ENCODE measurements around the gene TMEM132E. TPM values are rescaled to one million over a fixed set of nuclear protein-coding genes. Genes with fewer than 3 reads are reported as not detected.

Gene TMEM132E
- polyA plus RNA-seq, 2 of the 4 experiments (the other 2 are of a cell fraction), result not detected

- Histone ChIP-seq H3K4me1 (no peaks in the 10 kb centered on the region), H3K4me2 (no peak overlapping the region), H3K9me3 (no peaks in the 10 kb centered on the region), H3K27ac (no peak overlapping the region), H3K4me3 (no peak overlapping the region)
- POLR2A ChIA-PET, result no interaction called here
- CTCF ChIA-PET, result interaction anchor here (1.5 to 7.2 kb wide), 2 partner anchors 9 to 14 kb away, joined by 3 to 49 read pairs; no protein-coding TSS in a partner anchor
- FAIRE-seq (no peak), DNase-seq (ENCODE audit: low read depth in 1 of 2, low spot score in 1 of 2) (no peak), ATAC-seq (no peak)
- TF ChIP-seq EHMT2 (IDR thresholded peaks at IDR 0.05; ENCODE audit: low read depth), result no peak
- no peak for TF ChIP-seq JUNB (IDR thresholded peaks at IDR 0.05)
- no peak for TF ChIP-seq MAX (IDR thresholded peaks at IDR 0.05)
- no peak for TF ChIP-seq CEBPB (IDR thresholded peaks at IDR 0.05)
- no peak for TF ChIP-seq JUN (IDR thresholded peaks at IDR 0.05)
- TF ChIP-seq RNF2 (IDR thresholded peaks at IDR 0.05; ENCODE audit: borderline replicate concordance, low read depth), result no peak
- TF ChIP-seq HOXB13 (CRISPR knock-in tag; IDR thresholded peaks at IDR 0.05; ENCODE audit: low read depth), result no peak
- no peak for TF ChIP-seq ZNF302 (CRISPR knock-in tag; IDR thresholded peaks at IDR 0.05)
- no peak for TF ChIP-seq ZSCAN20 (CRISPR knock-in tag; IDR thresholded peaks at IDR 0.05)
- TF ChIP-seq SMC3 (IDR thresholded peaks at IDR 0.05), result no peak
- 26% methylated on average over 7 of the region's 7 CpGs for WGBS (ENCODE audit: missing lambda C conversion rate)
Measured at GRCh38 chr17:34624767-34625383, 45.5 kb downstream of the TMEM132E start.

DNA sequence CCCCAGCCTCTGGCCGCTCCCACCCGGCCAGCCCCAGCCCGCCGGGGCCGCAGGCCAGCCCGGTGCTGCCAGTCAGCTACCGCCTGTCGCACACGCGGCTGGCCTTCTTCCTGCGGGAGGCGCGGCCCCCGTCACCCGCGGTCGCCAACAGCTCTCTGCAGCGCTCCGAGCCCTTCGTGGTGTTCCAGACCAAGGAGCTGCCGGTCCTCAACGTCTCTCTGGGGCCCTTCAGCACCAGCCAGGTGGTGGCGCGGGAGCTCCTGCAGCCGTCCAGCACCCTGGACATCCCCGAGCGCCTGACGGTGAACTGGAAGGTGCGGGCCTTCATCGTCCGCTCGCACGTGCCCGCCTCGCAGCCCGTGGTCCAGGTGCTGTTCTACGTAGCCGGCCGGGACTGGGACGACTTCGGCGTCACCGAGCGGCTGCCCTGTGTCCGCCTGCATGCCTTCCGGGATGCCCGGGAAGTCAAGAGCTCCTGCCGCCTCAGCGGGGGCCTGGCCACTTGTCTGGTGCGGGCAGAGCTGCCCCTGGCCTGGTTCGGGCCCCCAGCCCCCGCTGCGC lies 46.8 kb downstream of the TMEM132E start:
- POLR2A ChIA-PET, result no interaction called here
- H3K9me3 ChIP-seq, result no peaks in the 10 kb centered on the region
- WGBS (ENCODE audit: missing lambda C conversion rate), result 40% methylated on average over 25 of the region's 53 CpGs
- H3K4me1 ChIP-seq, result no peaks in the 10 kb centered on the region
- CTCF ChIA-PET, result interaction anchor here (1.5 to 7.2 kb wide), 2 partner anchors 8 to 12 kb away, joined by 3 to 49 read pairs; no protein-coding TSS in a partner anchor
- FAIRE-seq, result no peak
- ATAC-seq, result peak in 1 of 2 experiments; percentile 65; a peak in 3 of 6 replicates
- TF ChIP-seq SMC3 (IDR thresholded peaks at IDR 0.05), result no peak
- TF ChIP-seq CBX2 (IDR thresholded peaks at IDR 0.05; ENCODE audit: borderline replicate concordance, low read depth), result no peak
- TF ChIP-seq HDAC2 (IDR thresholded peaks at IDR 0.05), result no peak
- TF ChIP-seq HMGXB4 (CRISPR knock-in tag; IDR thresholded peaks at IDR 0.05; ENCODE audit: borderline replicate concordance), result no peak
- no peak for TF ChIP-seq RFX5 (IDR thresholded peaks at IDR 0.05)
- no peak for TF ChIP-seq RAD21 (conservative IDR thresholded peaks at IDR 0.05 in 1 of 2, IDR thresholded peaks at IDR 0.05 in 1 of 2)
- no peak for TF ChIP-seq CHD4 (IDR thresholded peaks at IDR 0.05; ENCODE audit: borderline replicate concordance)
- no peak for TF ChIP-seq SREBF2 (IDR thresholded peaks at IDR 0.05)
- no peak for TF ChIP-seq HOXB5 (CRISPR knock-in tag; IDR thresholded peaks at IDR 0.05)
- no peak for TF ChIP-seq FOSL2 (IDR thresholded peaks at IDR 0.05)
- TF ChIP-seq FOSL2 (CRISPR knock-in tag; IDR thresholded peaks at IDR 0.05), result no peak
- H3K4me2 ChIP-seq, result no peak overlapping the region
- peak in 1 of 2 experiments; percentile 9 for DNase-seq (ENCODE audit: low read depth in 1 of 2, low spot score in 1 of 2)
- no peak overlapping the region for H3K4me3 ChIP-seq
- H3K27ac ChIP-seq, result no peak overlapping the region

DNA sequence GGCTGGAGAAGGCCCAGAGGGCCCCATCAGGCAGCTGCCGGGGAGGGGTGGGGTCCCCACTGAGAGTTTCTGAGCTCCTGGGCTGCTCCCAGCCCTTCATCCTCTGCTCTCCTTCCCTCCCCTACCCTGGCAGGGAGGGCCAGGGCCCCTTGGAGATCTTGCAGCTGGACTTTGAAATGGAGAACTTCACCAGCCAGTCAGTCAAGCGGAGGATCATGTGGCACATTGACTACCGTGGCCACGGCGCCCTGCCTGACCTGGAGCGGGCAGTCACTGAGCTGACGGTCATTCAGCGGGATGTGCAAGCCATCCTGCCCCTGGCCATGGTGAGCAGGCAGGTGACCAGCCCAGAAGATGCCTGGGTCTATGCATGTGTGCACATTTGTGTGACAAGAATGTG lies 49.5 kb downstream of the TMEM132E start:
- CTCF ChIA-PET, result interaction anchor here (0.9 to 7.2 kb wide), 4 partner anchors 10 to 209 kb away, joined by 3 to 49 read pairs (median 4); no protein-coding TSS in a partner anchor
- 17% methylated on average over 8 of the region's 8 CpGs for WGBS (ENCODE audit: missing lambda C conversion rate)

More for the DNA sequence above, 49.5 kb downstream of the TMEM132E start:
- no peaks in the 10 kb centered on the region for H3K4me1 ChIP-seq
- no peak for TF ChIP-seq EP300 (IDR thresholded peaks at IDR 0.05)
- no peak for TF ChIP-seq NPAS2 (CRISPR knock-in tag; IDR thresholded peaks at IDR 0.05; ENCODE audit: borderline replicate concordance)
- TF ChIP-seq KDM5A (IDR thresholded peaks at IDR 0.05), result no peak
- no peak for TF ChIP-seq MYC (IDR thresholded peaks at IDR 0.05; ENCODE audit: borderline replicate concordance, low read length)
- TF ChIP-seq BHLHE40 (IDR thresholded peaks at IDR 0.05; ENCODE audit: low read depth, low read length), result no peak
- no peaks in the 10 kb centered on the region for H3K9me3 ChIP-seq
- no peak overlapping the region for H3K27ac ChIP-seq
- FAIRE-seq, result no peak
- no peak overlapping the region for H3K4me3 ChIP-seq
- DNase-seq (ENCODE audit: low read depth in 1 of 2, low spot score in 1 of 2), result no peak
- POLR2A ChIA-PET, result no interaction called here
- no peak for ATAC-seq
- H3K4me2 ChIP-seq, result no peak overlapping the region
